ENCODE results near the gene NCR1. TPM values are rescaled to one million over a fixed set of nuclear protein-coding genes. Genes with fewer than 3 reads are reported as not detected.
"Not testable (repeated sequence)": the region's sequence is repeated elsewhere in the genome, so short reads cannot be mapped to it uniquely, and the experiment has no call there.

The NCR1 gene
- total and polyA plus RNA-seq, 2 of the 8 experiments (the other 6 are each of a cell fraction or from before 2014, with no cell fraction given), result 1.5 to 5.1 TPM

DNA sequence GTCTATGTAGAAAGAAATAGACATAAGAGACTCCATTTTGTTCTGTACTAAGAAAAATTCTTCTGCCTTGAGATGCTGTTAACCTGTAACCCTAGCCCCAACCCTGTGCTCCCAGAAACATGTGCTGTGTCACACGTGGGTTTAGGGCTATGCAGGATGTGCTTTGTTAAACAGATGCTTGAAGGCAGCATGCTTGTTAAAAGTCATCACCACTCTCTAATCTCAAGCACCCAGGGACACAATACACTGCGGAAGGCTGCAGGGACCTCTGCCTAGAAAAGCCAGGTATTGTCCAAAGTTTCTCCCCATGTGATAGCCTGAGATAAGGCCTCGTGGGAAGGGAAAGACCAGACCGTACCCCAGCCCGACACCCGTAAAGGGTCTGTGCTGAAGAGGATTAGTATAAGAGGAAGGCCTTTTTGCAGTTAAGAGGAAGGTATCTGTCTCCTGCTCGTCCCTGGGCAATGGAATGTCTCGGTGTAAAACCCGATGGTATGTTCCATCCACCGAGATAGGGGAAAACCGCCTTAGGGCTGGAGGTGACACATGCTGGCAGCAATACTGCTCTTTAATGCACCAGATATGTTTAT, 37.9 kb downstream of the NCR1 start:
- H3K27ac ChIP-seq (ENCODE audit: low read depth, low read length); DNase-seq (ENCODE audit: low read depth in 1 of 2, low spot score in 2 of 2); H3K4me3 ChIP-seq (ENCODE audit: extremely low read depth in 1 of 4, insufficient read depth in 2 of 4, low read depth in 3 of 4, low read length in 4 of 4); H3K27me3 ChIP-seq (replicated peaks in 1 of 4; ENCODE audit: control insufficient read depth in 3 of 4, extremely low read depth in 1 of 4, insufficient read depth in 3 of 4, low read length in 3 of 4); H2BK5ac ChIP-seq (ENCODE audit: low read depth, low read length); H3K4me1 ChIP-seq (replicated peaks in 1 of 4; ENCODE audit: control insufficient read depth in 3 of 4, insufficient read depth in 4 of 4, low read length in 3 of 4); H4K91ac ChIP-seq (replicated peaks; ENCODE audit: insufficient read length, low read length); H3K23me2 ChIP-seq (ENCODE audit: low read depth, low read length); H2BK12ac ChIP-seq (ENCODE audit: low read depth, low read length); FAIRE-seq; H3K79me1 ChIP-seq (ENCODE audit: low read depth, low read length); H3K36me3 ChIP-seq (ENCODE audit: control insufficient read depth in 2 of 4, insufficient read depth in 4 of 4, low read length in 3 of 4); H3K56ac ChIP-seq (replicated peaks; ENCODE audit: insufficient read length, low read depth, low read length); H4K5ac ChIP-seq (ENCODE audit: insufficient read length, low read depth, low read length); H3K4ac ChIP-seq (replicated peaks; ENCODE audit: insufficient read length, low read depth, low read length); H3K9ac ChIP-seq (replicated peaks in 1 of 4; ENCODE audit: extremely low read depth in 1 of 4, low read depth in 3 of 4, low read length in 3 of 4); H2BK20ac ChIP-seq (ENCODE audit: low read length); H3K23ac ChIP-seq (ENCODE audit: insufficient read length); H3K4me2 ChIP-seq (ENCODE audit: insufficient read depth in 1 of 2, low read depth in 2 of 2, low read length in 2 of 2); H4K20me1 ChIP-seq (replicated peaks in 1 of 2; ENCODE audit: control insufficient read depth in 1 of 2, insufficient read depth in 2 of 2, low read length in 2 of 2); H3K18ac ChIP-seq (ENCODE audit: extremely low read depth, low read length); H3K79me2 ChIP-seq (ENCODE audit: control insufficient read depth in 1 of 2, insufficient read depth in 2 of 2, low read length in 2 of 2); CTCF ChIA-PET (ENCODE audit: partially characterized antibody); H2AK5ac ChIP-seq (ENCODE audit: low read depth, low read length); H3K9me3 ChIP-seq (ENCODE audit: insufficient read depth in 2 of 2, low read depth in 1 of 2, low read length in 1 of 2); H2BK15ac ChIP-seq (ENCODE audit: low read length); H3K14ac ChIP-seq (ENCODE audit: insufficient read length); H2BK120ac ChIP-seq (replicated peaks; ENCODE audit: low read depth, low read length); POLR2A ChIA-PET (ENCODE audit: partially characterized antibody); H4K8ac ChIP-seq (ENCODE audit: extremely low read depth, insufficient read depth, low read length): not testable (repeated sequence)
- WGBS, 2 experiments (ENCODE audit: extremely low coverage in 1 of 2, insufficient coverage in 1 of 2, insufficient read length in 1 of 2, insufficient replicate concordance in 2 of 2, low coverage in 1 of 2, low lambda C conversion rate in 2 of 2, missing lambda C conversion rate in 1 of 2), result 82% methylated on average over 11 of the region's 11 CpGs; no CpG with 5 or more reads in 1 of the 2 experiments
- H2AFZ ChIP-seq (ENCODE audit: low read length), result peak overlapping the region; percentile 15

Data from H1 (cell line).